Ishikawa (cell line): ENCODE data around the gene SHD.

Experiments used
- CEBPB ChIP-seq: IDR thresholded peaks from 2 replicates; pipeline ENCODE4 v1.6.1; 2012
- CREB1 ChIP-seq: IDR thresholded peaks from 2 replicates; pipeline ENCODE4 v1.6.1; 2012; ENCODE audit warnings: low read depth
- EGR1 ChIP-seq: IDR thresholded peaks from 2 replicates; pipeline ENCODE4 v1.6.1; 2012
- EP300 ChIP-seq: IDR thresholded peaks from 2 replicates; pipeline ENCODE4 v1.6.1; 2012; ENCODE audit warnings: borderline replicate concordance
- FOXM1 ChIP-seq: IDR thresholded peaks from 2 replicates; pipeline ENCODE4 v1.6.1; 2012; ENCODE audit warnings: low read depth, borderline replicate concordance
- MAX ChIP-seq: IDR thresholded peaks from 2 replicates; pipeline ENCODE4 v1.6.1; 2012
- NFIC ChIP-seq: IDR thresholded peaks from 2 replicates; pipeline ENCODE4 v1.6.1; 2012
- RAD21 ChIP-seq: IDR thresholded peaks from 2 replicates; pipeline ENCODE4 v1.6.1; 2012; ENCODE audit warnings: low read depth
- REST ChIP-seq: IDR thresholded peaks from 2 replicates; pipeline ENCODE4 v1.6.1; 2012; ENCODE audit warnings: low read depth, mild to moderate bottlenecking
- TAF1 ChIP-seq: IDR thresholded peaks from 2 replicates; pipeline ENCODE4 v1.6.1; 2012; ENCODE audit warnings: low read depth, mild to moderate bottlenecking
- TCF12 ChIP-seq: IDR thresholded peaks from 2 replicates; pipeline ENCODE4 v1.6.1; 2012; ENCODE audit warnings: low read depth
- TEAD4 ChIP-seq: IDR thresholded peaks from 2 replicates; pipeline ENCODE4 v1.6.1; 2012
- USF1 ChIP-seq: IDR thresholded peaks from 2 replicates; pipeline ENCODE4 v1.6.1; 2012
- YY1 ChIP-seq: IDR thresholded peaks from 2 replicates; pipeline ENCODE4 v1.6.1; 2012; ENCODE audit warnings: low read depth
- ZBTB7A ChIP-seq: IDR thresholded peaks from 2 replicates; pipeline ENCODE4 v1.6.1; 2012; ENCODE audit warnings: low read depth

SHD gene

GRCh38 chr19:4305257-4305612 lies 26.2 kb downstream of the SHD start:
- TF ChIP-seq EGR1 = no peak
- no peak for TF ChIP-seq CEBPB
- TF ChIP-seq ZBTB7A = no peak
- no peak for TF ChIP-seq REST

- TF ChIP-seq CREB1 = no peak
- TF ChIP-seq ZBTB7A = no peak
- TF ChIP-seq FOXM1 = no peak
- no peak for TF ChIP-seq YY1
- no peak for TF ChIP-seq EGR1
These were observed 26.6 kb downstream of the SHD start for GRCh38 chr19:4305659-4306058.

- TF ChIP-seq TEAD4 = no peak
- TF ChIP-seq USF1 = no peak
- no peak for TF ChIP-seq RAD21
- no peak for TF ChIP-seq TCF12
- no peak for TF ChIP-seq ZBTB7A
- no peak for TF ChIP-seq REST
- TF ChIP-seq FOXM1 = no peak
- TF ChIP-seq CEBPB = no peak
- no peak for TF ChIP-seq CREB1
- TF ChIP-seq NFIC = no peak
- no peak for TF ChIP-seq EGR1
These were observed 31.4 kb downstream of the SHD start for GRCh38 chr19:4310247-4311121.

GRCh38 chr19:4313847-4314490 lies 34.9 kb downstream of the SHD start:
- TF ChIP-seq ZBTB7A = no peak
- TF ChIP-seq CREB1 = no peak
- no peak for TF ChIP-seq EGR1
- TF ChIP-seq USF1 = no peak
- TF ChIP-seq MAX = no peak
- TF ChIP-seq TEAD4 = no peak
- TF ChIP-seq TCF12 = no peak
- TF ChIP-seq RAD21 = no peak

GRCh38 chr19:4316956-4317355 lies 37.9 kb downstream of the SHD start:
- no peak for TF ChIP-seq USF1
- no peak for TF ChIP-seq CREB1
- TF ChIP-seq EP300 = no peak

GRCh38 chr19:4318460-4318859 lies 39.4 kb downstream of the SHD start:
- TF ChIP-seq EGR1 (no peak), YY1 (no peak), REST (no peak), FOXM1 (no peak), CREB1 (no peak), ZBTB7A (no peak), CEBPB (no peak), EP300 (no peak), USF1 (no peak), NFIC (no peak), RAD21 (no peak), MAX (no peak), TAF1 (no peak), TCF12 (no peak), TEAD4 (no peak)
